ENCODE data around the gene IGF2R. TPM values are rescaled to one million over a fixed set of nuclear protein-coding genes. Genes with fewer than 3 reads are reported as not detected.

Gene IGF2R
- total RNA-seq, 1 donor from 2014 or later = 35.1 TPM

- Histone ChIP-seq H3K36me3 (no peaks in the 10 kb centered on the region), H3K4me3 (no peak overlapping the region), H3K4me1 (no peaks in the 10 kb centered on the region), H4K20me1 (ENCODE audit: low read depth) (no peaks in the 10 kb centered on the region), H3K9me3 (ENCODE audit: low read depth) (no peaks in the 10 kb centered on the region), H3F3A (ENCODE audit: low read depth) (no peaks in the 10 kb centered on the region), H3K4me2 (no peak overlapping the region), H3K27me3 (no peaks in the 10 kb centered on the region), H2AFZ (replicated peaks) (no peak overlapping the region), H3K9ac (no peak overlapping the region), H3K79me2 (ENCODE audit: low read depth) (no peaks in the 10 kb centered on the region), H3K27ac (no peak overlapping the region)
- H3K4me1 Mint-ChIP-seq = peaks cover 2% of the 10 kb centered on the region
- H3K27me3 Mint-ChIP-seq (ENCODE audit: insufficient read depth, low read depth) = peaks cover 4% of the 10 kb centered on the region
- H3K4me3 Mint-ChIP-seq = no peak overlapping the region
- no peak for TF ChIP-seq EZH2phosphoT487 (IDR thresholded peaks at IDR 0.05)
- TF ChIP-seq EZH2 (IDR thresholded peaks at IDR 0.05) = no peak
- no peak for DNase-seq (ENCODE audit: low spot score)
- peaks cover 2% of the 10 kb centered on the region for H3K9me3 Mint-ChIP-seq
- H3K27ac Mint-ChIP-seq = no peak overlapping the region
- peaks cover 46% of the 10 kb centered on the region for H3K36me3 Mint-ChIP-seq
Measured at GRCh38 chr6:160079686-160080043, 110.8 kb downstream of the IGF2R start.

- TF ChIP-seq CTCF (IDR thresholded peaks at IDR 0.05) (no peak), EZH2phosphoT487 (IDR thresholded peaks at IDR 0.05) (no peak), EZH2 (IDR thresholded peaks at IDR 0.05) (no peak)
- H3K27ac ChIP-seq = no peak overlapping the region
- H2AFZ ChIP-seq (replicated peaks) = no peak overlapping the region
- no peak overlapping the region for H3K4me3 ChIP-seq
- H3K27me3 ChIP-seq = no peaks in the 10 kb centered on the region
- no peaks in the 10 kb centered on the region for H3K9me3 ChIP-seq (ENCODE audit: low read depth)
- Mint-ChIP-seq H3K27ac (no peak overlapping the region), H3K36me3 (peaks cover 50% of the 10 kb centered on the region), H3K4me1 (peaks cover 3% of the 10 kb centered on the region), H3K9me3 (peaks cover 2% of the 10 kb centered on the region), H3K4me3 (no peak overlapping the region), H3K27me3 (ENCODE audit: insufficient read depth, low read depth) (peaks cover 4% of the 10 kb centered on the region)
- H3K9ac ChIP-seq = no peak overlapping the region
- H4K20me1 ChIP-seq (ENCODE audit: low read depth) = no peaks in the 10 kb centered on the region
- no peaks in the 10 kb centered on the region for H3K79me2 ChIP-seq (ENCODE audit: low read depth)
- no peaks in the 10 kb centered on the region for H3F3A ChIP-seq (ENCODE audit: low read depth)
- no peak for DNase-seq (ENCODE audit: low spot score)
- no peaks in the 10 kb centered on the region for H3K36me3 ChIP-seq
- H3K4me1 ChIP-seq = no peaks in the 10 kb centered on the region
- no peak overlapping the region for H3K4me2 ChIP-seq
Measured at GRCh38 chr6:160080097-160080496, 111.2 kb downstream of the IGF2R start.

- Histone ChIP-seq H3K4me1 (no peaks in the 10 kb centered on the region), H4K20me1 (ENCODE audit: low read depth) (no peaks in the 10 kb centered on the region), H3K27ac (no peak overlapping the region), H3K4me3 (no peak overlapping the region), H3F3A (ENCODE audit: low read depth) (no peaks in the 10 kb centered on the region), H3K36me3 (no peaks in the 10 kb centered on the region), H3K9me3 (ENCODE audit: low read depth) (no peaks in the 10 kb centered on the region), H3K4me2 (no peak overlapping the region), H2AFZ (replicated peaks) (no peak overlapping the region), H3K79me2 (ENCODE audit: low read depth) (no peaks in the 10 kb centered on the region), H3K9ac (no peak overlapping the region), H3K27me3 (no peaks in the 10 kb centered on the region)
- H3K9me3 Mint-ChIP-seq = peaks cover 2% of the 10 kb centered on the region
- peaks cover 56% of the 10 kb centered on the region for H3K36me3 Mint-ChIP-seq
- H3K4me3 Mint-ChIP-seq = no peak overlapping the region
- H3K27ac Mint-ChIP-seq = peak overlapping the region; percentile 41
- DNase-seq (ENCODE audit: low spot score) = no peak
- H3K27me3 Mint-ChIP-seq (ENCODE audit: insufficient read depth, low read depth) = peaks cover 4% of the 10 kb centered on the region
- TF ChIP-seq EZH2phosphoT487 (IDR thresholded peaks at IDR 0.05) (no peak), EZH2 (IDR thresholded peaks at IDR 0.05) (no peak), CTCF (IDR thresholded peaks at IDR 0.05) (no peak)
- H3K4me1 Mint-ChIP-seq = peaks cover 14% of the 10 kb centered on the region
Measured at GRCh38 chr6:160081398-160081797, 112.5 kb downstream of the IGF2R start.

GRCh38 chr6:160082627-160083026, 113.7 kb downstream of the IGF2R start:
- Histone ChIP-seq H2AFZ (replicated peaks) (no peak overlapping the region), H3K79me2 (ENCODE audit: low read depth) (no peaks in the 10 kb centered on the region), H3K9ac (no peak overlapping the region), H3F3A (ENCODE audit: low read depth) (no peaks in the 10 kb centered on the region), H3K9me3 (ENCODE audit: low read depth) (no peaks in the 10 kb centered on the region), H3K4me1 (no peaks in the 10 kb centered on the region), H3K4me2 (no peak overlapping the region), H3K36me3 (no peaks in the 10 kb centered on the region), H3K27ac (no peak overlapping the region), H3K4me3 (no peak overlapping the region), H4K20me1 (ENCODE audit: low read depth) (no peaks in the 10 kb centered on the region), H3K27me3 (no peaks in the 10 kb centered on the region)
- no peak overlapping the region for H3K4me3 Mint-ChIP-seq
- H3K27me3 Mint-ChIP-seq (ENCODE audit: insufficient read depth, low read depth) = peaks cover 2% of the 10 kb centered on the region
- peaks cover 52% of the 10 kb centered on the region for H3K36me3 Mint-ChIP-seq
- H3K9me3 Mint-ChIP-seq = peaks cover 2% of the 10 kb centered on the region
- no peak for TF ChIP-seq EZH2 (IDR thresholded peaks at IDR 0.05)
- TF ChIP-seq EZH2phosphoT487 (IDR thresholded peaks at IDR 0.05) = no peak
- no peak for TF ChIP-seq CTCF (IDR thresholded peaks at IDR 0.05)
- H3K27ac Mint-ChIP-seq = peak overlapping the region; percentile 14
- no peak for DNase-seq (ENCODE audit: low spot score)
- peaks cover 14% of the 10 kb centered on the region for H3K4me1 Mint-ChIP-seq

All from neural progenitor cell (in vitro differentiated cells).